Cardiac fibroblast (primary cell): ENCODE data around the gene SRP68.

ENCODE experiments used
- DNase-seq, 2 donors: peaks; one replicate each; pipeline versions ENCODE4 v3.0.0 to v3.0.0-alpha.2; 2010; ENCODE audit warnings: low read depth in 2 of 2
- H3K4me3 ChIP-seq, 2 donors: replicated peaks in 1 of 2; 1 replicate in 1 of 2; 2 replicates in 1 of 2; pipeline ENCODE4 v1.5.1; 2011; ENCODE audit warnings: low read depth in 2 of 2, low read length in 2 of 2, mild to moderate bottlenecking in 2 of 2, moderate library complexity in 1 of 2
- TF ChIP-seq, protein P1 (sequence below): IDR thresholded peaks from one replicate; pipeline ENCODE4 v1.5.1; 2011; ENCODE audit warnings: low read depth, mild to moderate bottlenecking, low read length, inconsistent platforms

SRP68 gene

DNA sequence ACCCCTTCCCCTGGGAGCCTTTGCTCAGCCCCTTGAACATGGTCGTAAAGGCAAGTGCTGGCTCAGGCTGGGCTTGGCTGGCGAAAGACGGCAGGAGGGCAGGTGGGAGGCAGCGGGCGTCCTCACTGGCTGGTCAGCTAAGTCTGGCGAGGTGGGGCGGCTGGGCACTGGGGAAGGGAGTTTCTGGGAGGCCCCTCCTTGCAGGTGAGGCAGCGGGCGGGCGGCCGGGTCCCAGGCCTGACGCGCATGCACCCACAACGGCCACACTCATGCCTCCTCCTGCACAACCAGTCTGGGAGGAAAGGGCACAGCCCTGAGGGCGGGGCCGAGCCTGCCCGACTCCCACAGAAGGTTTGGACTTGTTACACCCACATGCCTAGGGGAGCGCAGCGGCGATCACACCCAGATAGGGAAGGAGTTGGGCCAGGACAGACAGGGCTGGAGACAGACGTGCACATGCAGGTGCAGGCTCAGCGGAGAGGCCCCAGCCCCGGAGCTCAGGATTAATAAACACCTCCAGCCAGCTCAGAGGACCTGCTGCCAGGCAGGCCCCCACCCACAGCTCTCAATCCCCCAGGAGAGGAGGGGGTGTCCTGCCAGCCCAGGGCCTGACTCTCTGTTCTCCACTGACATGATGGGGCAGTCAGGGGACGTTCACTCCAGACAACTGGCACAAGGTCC, 45.0 kb downstream of the SRP68 start, which contains the start of gene EVPL:
Gene EVPL, minus strand, starts transcription at position 148 of the 681 bp plus-strand sequence. Its CDS starts 108 bp downstream, at position 40.
- DNase-seq: no peak
- H3K4me3 ChIP-seq: no peak within 1 kb of the TSS
- TF ChIP-seq, protein P1, sequence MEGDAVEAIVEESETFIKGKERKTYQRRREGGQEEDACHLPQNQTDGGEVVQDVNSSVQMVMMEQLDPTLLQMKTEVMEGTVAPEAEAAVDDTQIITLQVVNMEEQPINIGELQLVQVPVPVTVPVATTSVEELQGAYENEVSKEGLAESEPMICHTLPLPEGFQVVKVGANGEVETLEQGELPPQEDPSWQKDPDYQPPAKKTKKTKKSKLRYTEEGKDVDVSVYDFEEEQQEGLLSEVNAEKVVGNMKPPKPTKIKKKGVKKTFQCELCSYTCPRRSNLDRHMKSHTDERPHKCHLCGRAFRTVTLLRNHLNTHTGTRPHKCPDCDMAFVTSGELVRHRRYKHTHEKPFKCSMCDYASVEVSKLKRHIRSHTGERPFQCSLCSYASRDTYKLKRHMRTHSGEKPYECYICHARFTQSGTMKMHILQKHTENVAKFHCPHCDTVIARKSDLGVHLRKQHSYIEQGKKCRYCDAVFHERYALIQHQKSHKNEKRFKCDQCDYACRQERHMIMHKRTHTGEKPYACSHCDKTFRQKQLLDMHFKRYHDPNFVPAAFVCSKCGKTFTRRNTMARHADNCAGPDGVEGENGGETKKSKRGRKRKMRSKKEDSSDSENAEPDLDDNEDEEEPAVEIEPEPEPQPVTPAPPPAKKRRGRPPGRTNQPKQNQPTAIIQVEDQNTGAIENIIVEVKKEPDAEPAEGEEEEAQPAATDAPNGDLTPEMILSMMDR: no peak

DNA sequence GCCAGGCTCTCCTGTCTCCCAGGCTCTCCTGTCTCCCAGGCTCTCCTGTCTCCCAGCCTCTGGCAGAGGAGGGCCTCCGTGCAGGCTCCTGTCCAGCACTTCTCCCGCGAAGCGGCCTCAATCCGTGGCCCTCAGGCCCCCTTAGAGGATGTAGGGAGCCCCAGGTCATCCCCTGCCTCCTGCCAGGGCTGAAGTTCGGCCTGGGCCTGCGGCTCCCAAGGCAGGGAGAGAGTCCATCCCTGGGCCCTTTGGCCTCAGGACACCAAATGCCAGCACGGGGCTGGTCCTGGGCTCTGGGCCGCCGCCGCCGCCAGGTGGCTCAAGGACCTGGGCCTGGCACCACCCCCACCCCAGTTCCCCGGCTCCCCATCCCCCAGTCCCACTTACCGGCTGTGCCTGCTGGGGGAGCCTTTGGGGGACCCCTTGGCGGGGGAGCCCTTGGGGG, 45.6 kb downstream of the SRP68 start:
- TF ChIP-seq, protein P1: no peak
- no peak overlapping the region for H3K4me3 ChIP-seq
- no peak for DNase-seq

DNA sequence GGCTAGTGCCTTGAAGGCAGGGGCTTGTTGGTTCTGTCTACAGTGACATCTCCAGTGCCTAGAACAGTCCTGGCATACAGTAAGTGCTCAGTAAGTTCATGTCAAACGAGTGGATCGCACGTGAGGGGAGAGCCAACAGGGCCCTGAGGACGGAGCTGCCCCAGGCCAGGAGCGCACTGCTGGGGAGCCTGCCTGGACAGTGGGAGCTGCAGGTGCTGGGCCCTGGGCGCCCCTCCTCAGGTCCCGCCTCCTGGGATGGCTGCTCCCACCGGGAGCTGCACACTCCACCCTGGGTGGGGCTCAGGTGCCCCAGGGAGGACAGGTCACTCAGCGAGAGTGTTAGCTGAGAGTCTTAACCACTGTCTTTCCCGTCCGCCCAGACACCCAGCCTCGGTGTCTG, 47.0 kb downstream of the SRP68 start:
- H3K4me3 ChIP-seq: no peak overlapping the region
- DNase-seq: no peak
- TF ChIP-seq, protein P1: no peak

DNA sequence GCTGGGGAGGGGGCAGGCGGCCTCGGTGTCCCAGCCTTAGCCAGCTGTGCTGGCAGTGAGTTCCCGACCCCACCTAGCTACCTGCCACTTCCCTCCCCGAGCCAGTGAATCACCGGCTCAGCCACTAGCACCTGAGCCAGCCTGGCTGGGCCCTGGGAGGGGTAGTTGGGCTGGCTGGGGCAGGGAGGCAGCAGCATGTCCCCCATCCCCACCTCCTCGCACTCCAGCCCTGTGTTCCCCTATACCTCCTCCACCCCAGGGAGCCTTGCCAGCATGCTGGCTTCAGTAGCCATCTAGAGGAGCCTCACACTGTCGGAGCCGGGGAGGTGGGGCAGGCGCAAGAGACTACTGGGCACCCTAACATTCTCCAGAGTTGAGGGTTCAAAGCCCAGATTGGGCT, 48.0 kb downstream of the SRP68 start:
- no peak overlapping the region for H3K4me3 ChIP-seq
- DNase-seq: no peak
- TF ChIP-seq, protein P1: no peak

DNA sequence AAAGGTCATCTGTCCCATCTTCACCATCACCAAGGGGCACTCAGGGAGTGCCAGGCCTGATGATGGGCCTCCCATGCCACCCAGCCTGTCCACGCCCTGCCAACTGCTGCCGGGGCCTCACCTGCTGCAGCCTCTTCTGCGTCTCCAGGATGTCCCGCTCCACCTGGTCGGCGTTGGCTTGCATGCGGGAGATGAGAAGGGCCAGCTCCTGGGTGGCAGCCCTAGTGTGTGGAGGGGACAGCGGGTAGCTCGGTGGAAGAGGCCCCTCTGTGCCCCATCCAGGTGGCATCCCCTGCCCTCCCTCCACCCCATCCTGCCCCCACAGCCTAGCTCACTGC, 48.4 kb downstream of the SRP68 start:
- TF ChIP-seq, protein P1: no peak
- no peak for DNase-seq
- no peak overlapping the region for H3K4me3 ChIP-seq

DNA sequence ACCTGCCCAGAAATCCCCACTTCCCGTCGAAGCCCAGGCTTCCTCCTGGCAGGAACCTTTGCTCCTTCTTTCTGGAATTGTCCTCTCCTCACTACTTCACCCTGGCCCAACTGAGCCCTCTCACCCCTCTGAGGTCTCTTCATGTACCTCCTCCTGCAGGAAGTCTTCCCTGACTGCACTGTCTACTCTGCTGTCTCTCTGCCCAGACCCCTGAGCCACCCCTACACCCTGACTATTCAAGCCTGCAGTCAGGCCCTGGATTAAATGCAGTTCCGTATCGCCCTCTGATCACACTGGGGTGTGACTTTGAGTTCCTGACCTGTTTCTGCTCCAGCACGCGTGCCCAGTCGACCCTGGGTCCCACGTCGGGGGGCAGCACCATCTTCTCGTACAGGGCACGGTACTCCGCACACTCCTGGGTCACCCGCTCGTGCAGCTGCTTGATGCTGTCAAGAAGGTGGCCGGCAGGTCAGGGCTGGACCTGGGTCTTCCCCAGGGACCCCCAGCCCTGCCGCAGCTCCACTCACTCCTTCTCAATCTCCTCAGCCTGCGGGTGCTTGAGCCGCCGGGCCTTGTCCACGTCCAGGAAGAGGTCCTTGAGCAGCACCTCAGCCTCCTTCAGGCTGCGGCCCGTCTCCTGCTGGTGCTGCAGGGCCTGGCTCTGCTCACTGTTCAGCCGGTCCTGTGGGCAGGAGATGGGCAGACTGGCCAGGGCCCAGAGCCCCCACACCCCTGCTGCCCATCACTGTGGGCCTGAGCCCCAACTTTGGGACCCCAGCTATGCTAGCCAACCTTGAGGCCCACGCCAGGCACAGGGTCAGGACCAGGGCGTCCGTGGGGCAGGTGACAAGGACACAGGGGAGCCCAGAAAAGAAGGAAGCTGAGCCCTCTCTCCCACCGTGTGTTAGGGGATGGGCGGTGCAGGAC, 49.1 kb downstream of the SRP68 start:
- TF ChIP-seq, protein P1: no peak
- no peak for DNase-seq
- no peak overlapping the region for H3K4me3 ChIP-seq
